IMR-90 (cell line): ENCODE measurements around the gene EIF5A.

Experiments used
- BHLHE40 ChIP-seq: fragments of 150-350 bp; IDR thresholded peaks from 2 replicates; pipeline ENCODE4 v1.6.1; 2016; ENCODE audit warnings: mild to moderate bottlenecking, low read depth, low read length
- CEBPB ChIP-seq: IDR thresholded peaks from 2 replicates; pipeline ENCODE4 v1.6.1; 2012; ENCODE audit warnings: low read depth, low read length, improper control_type of control experiment
- CHD1 ChIP-seq: IDR thresholded peaks from 2 replicates; pipeline ENCODE4 v1.6.1; 2012; ENCODE audit warnings: low read depth, low read length, improper control_type of control experiment
- FOS ChIP-seq: fragments of 150-350 bp; IDR thresholded peaks from 2 replicates; pipeline ENCODE4 v1.6.1; 2016; ENCODE audit warnings: low read depth, low read length
- MAFK ChIP-seq: IDR thresholded peaks from 2 replicates; pipeline ENCODE4 v1.6.1; 2012; ENCODE audit warnings: low read depth, low read length, improper control_type of control experiment
- MAZ ChIP-seq: IDR thresholded peaks from 2 replicates; pipeline ENCODE4 v1.6.1; 2012; ENCODE audit warnings: low read depth, mild to moderate bottlenecking, low read length, improper control_type of control experiment, moderate library complexity, borderline replicate concordance
- POLR2A ChIP-seq: IDR thresholded peaks from 2 replicates; pipeline ENCODE4 v1.6.1; 2012; ENCODE audit warnings: mild to moderate bottlenecking, low read depth, low read length
- RAD21 ChIP-seq: IDR thresholded peaks from 2 replicates; pipeline ENCODE4 v1.6.1; 2012; ENCODE audit warnings: low read length, improper control_type of control experiment
- RCOR1 ChIP-seq: IDR thresholded peaks from 2 replicates; pipeline ENCODE4 v1.6.1; 2012; ENCODE audit warnings: mild to moderate bottlenecking, low read length, improper control_type of control experiment; ENCODE audit not compliant: insufficient replicate concordance
- RFX5 ChIP-seq: IDR thresholded peaks from 2 replicates; pipeline ENCODE4 v1.8.0; 2012; ENCODE audit warnings: low read depth, mild to moderate bottlenecking, low read length, moderate library complexity
- SMC3 ChIP-seq: fragments of 150-350 bp; IDR thresholded peaks from 2 replicates; pipeline ENCODE4 v1.6.1; 2016; ENCODE audit warnings: low read depth, mild to moderate bottlenecking, antibody characterized with exemption, low read length, moderate library complexity
- TF ChIP-seq, protein P1 (sequence below): conservative IDR thresholded peaks from 2 replicates; pipeline ENCODE4 v1.5.1; 2012; ENCODE audit warnings: mild to moderate bottlenecking, low read depth, low read length, improper control_type of control experiment
- TF ChIP-seq, protein P2 (sequence below): fragments of 150-350 bp; IDR thresholded peaks from 2 replicates; pipeline ENCODE4 v1.6.1; 2016; ENCODE audit warnings: low read depth, mild to moderate bottlenecking, low read length, moderate library complexity, borderline replicate concordance
- TF ChIP-seq, protein P3 (sequence below): fragments of 150-350 bp; IDR thresholded peaks from 2 replicates; pipeline ENCODE4 v1.6.1; 2017; ENCODE audit warnings: mild to moderate bottlenecking, antibody characterized with exemption, low read length, low read depth

GRCh38 chr17:7352910-7353635 is 45.6 kb downstream of the EIF5A start:
- TF ChIP-seq, protein P1, sequence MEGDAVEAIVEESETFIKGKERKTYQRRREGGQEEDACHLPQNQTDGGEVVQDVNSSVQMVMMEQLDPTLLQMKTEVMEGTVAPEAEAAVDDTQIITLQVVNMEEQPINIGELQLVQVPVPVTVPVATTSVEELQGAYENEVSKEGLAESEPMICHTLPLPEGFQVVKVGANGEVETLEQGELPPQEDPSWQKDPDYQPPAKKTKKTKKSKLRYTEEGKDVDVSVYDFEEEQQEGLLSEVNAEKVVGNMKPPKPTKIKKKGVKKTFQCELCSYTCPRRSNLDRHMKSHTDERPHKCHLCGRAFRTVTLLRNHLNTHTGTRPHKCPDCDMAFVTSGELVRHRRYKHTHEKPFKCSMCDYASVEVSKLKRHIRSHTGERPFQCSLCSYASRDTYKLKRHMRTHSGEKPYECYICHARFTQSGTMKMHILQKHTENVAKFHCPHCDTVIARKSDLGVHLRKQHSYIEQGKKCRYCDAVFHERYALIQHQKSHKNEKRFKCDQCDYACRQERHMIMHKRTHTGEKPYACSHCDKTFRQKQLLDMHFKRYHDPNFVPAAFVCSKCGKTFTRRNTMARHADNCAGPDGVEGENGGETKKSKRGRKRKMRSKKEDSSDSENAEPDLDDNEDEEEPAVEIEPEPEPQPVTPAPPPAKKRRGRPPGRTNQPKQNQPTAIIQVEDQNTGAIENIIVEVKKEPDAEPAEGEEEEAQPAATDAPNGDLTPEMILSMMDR, result no peak
- TF ChIP-seq POLR2A (no peak), MAZ (no peak), MAFK (no peak), RFX5 (no peak), SMC3 (no peak), RAD21 (no peak), CHD1 (no peak), CEBPB (no peak), FOS (no peak), BHLHE40 (no peak), RCOR1 (no peak)
- TF ChIP-seq, protein P2, sequence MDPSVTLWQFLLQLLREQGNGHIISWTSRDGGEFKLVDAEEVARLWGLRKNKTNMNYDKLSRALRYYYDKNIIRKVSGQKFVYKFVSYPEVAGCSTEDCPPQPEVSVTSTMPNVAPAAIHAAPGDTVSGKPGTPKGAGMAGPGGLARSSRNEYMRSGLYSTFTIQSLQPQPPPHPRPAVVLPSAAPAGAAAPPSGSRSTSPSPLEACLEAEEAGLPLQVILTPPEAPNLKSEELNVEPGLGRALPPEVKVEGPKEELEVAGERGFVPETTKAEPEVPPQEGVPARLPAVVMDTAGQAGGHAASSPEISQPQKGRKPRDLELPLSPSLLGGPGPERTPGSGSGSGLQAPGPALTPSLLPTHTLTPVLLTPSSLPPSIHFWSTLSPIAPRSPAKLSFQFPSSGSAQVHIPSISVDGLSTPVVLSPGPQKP, result no peak
- TF ChIP-seq, protein P3, sequence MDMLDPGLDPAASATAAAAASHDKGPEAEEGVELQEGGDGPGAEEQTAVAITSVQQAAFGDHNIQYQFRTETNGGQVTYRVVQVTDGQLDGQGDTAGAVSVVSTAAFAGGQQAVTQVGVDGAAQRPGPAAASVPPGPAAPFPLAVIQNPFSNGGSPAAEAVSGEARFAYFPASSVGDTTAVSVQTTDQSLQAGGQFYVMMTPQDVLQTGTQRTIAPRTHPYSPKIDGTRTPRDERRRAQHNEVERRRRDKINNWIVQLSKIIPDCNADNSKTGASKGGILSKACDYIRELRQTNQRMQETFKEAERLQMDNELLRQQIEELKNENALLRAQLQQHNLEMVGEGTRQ, result no peak
